Measurements from ENCODE around the gene RGS1. TPM values are rescaled to one million over a fixed set of nuclear protein-coding genes. Genes with fewer than 3 reads are reported as not detected.

The RGS1 gene
- total RNA-seq, 4 donors from 2014 or later = 5.6 to 18.0 (median 12.8) TPM

- peaks cover 14 to 53% (median 17%) of the 10 kb centered on the region in 3 donors for H3K4me1 ChIP-seq
- H3K27ac ChIP-seq = peak overlapping the region; percentile 85 to 100 (median 88)
- no peaks in the 10 kb centered on the region for H3K9me3 ChIP-seq
- H3K27me3 ChIP-seq = no peaks in the 10 kb centered on the region
- no peak overlapping the region for H3K4me3 ChIP-seq
- ATAC-seq = no peak
- TF ChIP-seq CTCF (IDR thresholded peaks at IDR 0.05) (no peak), POLR2AphosphoS5 (IDR thresholded peaks at IDR 0.05) (no peak), EP300 (IDR thresholded peaks at IDR 0.05) (no peak), POLR2A (IDR thresholded peaks at IDR 0.05) (no peak)
- WGBS, 2 donors (ENCODE audit: low coverage in 1 of 2) = 20 to 36% methylated on average over 3 of the region's 3 CpGs
- H3K36me3 ChIP-seq = no peaks in the 10 kb centered on the region
Measured at GRCh38 chr1:192538407-192539296, 36.9 kb upstream of the RGS1 start.

- WGBS, 2 donors (ENCODE audit: low coverage in 1 of 2) = 0 to 9% methylated on average over 2 to 4 of the region's 4 CpGs
- Histone ChIP-seq H3K4me1 (peaks cover 14 to 46% (median 16%) of the 10 kb centered on the region in 3 donors), H3K36me3 (no peaks in the 10 kb centered on the region), H3K9me3 (no peaks in the 10 kb centered on the region), H3K4me3 (no peak overlapping the region), H3K27me3 (no peaks in the 10 kb centered on the region), H3K27ac (peak overlapping the region; percentile 85 to 100 (median 88))
- no peak for TF ChIP-seq POLR2A (IDR thresholded peaks at IDR 0.05)
- peak in 1 of 4 experiments; percentile 18 for TF ChIP-seq CTCF (IDR thresholded peaks at IDR 0.05)
- peak; percentile 45 for TF ChIP-seq POLR2AphosphoS5 (IDR thresholded peaks at IDR 0.05)
- ATAC-seq = peak; percentile 81
Measured at GRCh38 chr1:192539297-192540092, 36.1 kb upstream of the RGS1 start.

- peak overlapping the region in 1 of 4 donors; percentile 85 for H3K27ac ChIP-seq
- WGBS, 2 donors (ENCODE audit: low coverage in 1 of 2) = 96% methylated on average over 4 to 5 of the region's 5 CpGs
- H3K9me3 ChIP-seq = no peaks in the 10 kb centered on the region
- TF ChIP-seq EP300 (IDR thresholded peaks at IDR 0.05) (no peak), POLR2AphosphoS5 (IDR thresholded peaks at IDR 0.05) (no peak), CTCF (IDR thresholded peaks at IDR 0.05) (no peak), POLR2A (IDR thresholded peaks at IDR 0.05) (no peak)
- H3K36me3 ChIP-seq = no peaks in the 10 kb centered on the region
- H3K4me3 ChIP-seq = no peak overlapping the region
- peaks cover 9 to 46% (median 13%) of the 10 kb centered on the region in 3 donors for H3K4me1 ChIP-seq
- no peak for ATAC-seq
- H3K27me3 ChIP-seq = no peaks in the 10 kb centered on the region
Measured at GRCh38 chr1:192543445-192543844, 32.1 kb upstream of the RGS1 start.

- no peak for ATAC-seq
- TF ChIP-seq CTCF (IDR thresholded peaks at IDR 0.05) (peak in 2 of 4 experiments; percentile 32 to 38), POLR2AphosphoS5 (IDR thresholded peaks at IDR 0.05) (no peak), EP300 (IDR thresholded peaks at IDR 0.05) (no peak), POLR2A (IDR thresholded peaks at IDR 0.05) (no peak)
- H3K27me3 ChIP-seq = no peaks in the 10 kb centered on the region
- 84 to 92% methylated on average over 2 to 3 of the region's 3 CpGs for WGBS, 2 donors (ENCODE audit: low coverage in 1 of 2)
- no peaks in the 10 kb centered on the region for H3K9me3 ChIP-seq
- peaks cover 0 to 23% (median 0%) of the 10 kb centered on the region in 3 donors for H3K4me1 ChIP-seq
- H3K4me3 ChIP-seq = no peak overlapping the region
- H3K27ac ChIP-seq = no peak overlapping the region
- H3K36me3 ChIP-seq = no peaks in the 10 kb centered on the region
Measured at GRCh38 chr1:192545896-192546521, 29.6 kb upstream of the RGS1 start.

All from gastroesophageal sphincter (tissue), 4 donors.